GM12875 (cell line): Measurements from ENCODE around the gene MRFAP1L1.

ENCODE experiments used
- H3K4me3 ChIP-seq: one replicate; pipeline ENCODE4 v1.5.1; 2011; ENCODE audit warnings: low read depth, low read length, control low read depth
- TF ChIP-seq, protein P1 (sequence below): IDR thresholded peaks from 2 replicates; pipeline ENCODE4 v1.5.1; 2011; ENCODE audit warnings: low read depth, mild to moderate bottlenecking, control low read depth, inconsistent platforms, low read length, moderate library complexity, borderline replicate concordance; ENCODE audit not compliant: insufficient read depth

The MRFAP1L1 gene

GRCh38 chr4:6686104-6686787 is 23.4 kb downstream of the MRFAP1L1 start:
- H3K4me3 ChIP-seq = no peak overlapping the region
- TF ChIP-seq, protein P1, sequence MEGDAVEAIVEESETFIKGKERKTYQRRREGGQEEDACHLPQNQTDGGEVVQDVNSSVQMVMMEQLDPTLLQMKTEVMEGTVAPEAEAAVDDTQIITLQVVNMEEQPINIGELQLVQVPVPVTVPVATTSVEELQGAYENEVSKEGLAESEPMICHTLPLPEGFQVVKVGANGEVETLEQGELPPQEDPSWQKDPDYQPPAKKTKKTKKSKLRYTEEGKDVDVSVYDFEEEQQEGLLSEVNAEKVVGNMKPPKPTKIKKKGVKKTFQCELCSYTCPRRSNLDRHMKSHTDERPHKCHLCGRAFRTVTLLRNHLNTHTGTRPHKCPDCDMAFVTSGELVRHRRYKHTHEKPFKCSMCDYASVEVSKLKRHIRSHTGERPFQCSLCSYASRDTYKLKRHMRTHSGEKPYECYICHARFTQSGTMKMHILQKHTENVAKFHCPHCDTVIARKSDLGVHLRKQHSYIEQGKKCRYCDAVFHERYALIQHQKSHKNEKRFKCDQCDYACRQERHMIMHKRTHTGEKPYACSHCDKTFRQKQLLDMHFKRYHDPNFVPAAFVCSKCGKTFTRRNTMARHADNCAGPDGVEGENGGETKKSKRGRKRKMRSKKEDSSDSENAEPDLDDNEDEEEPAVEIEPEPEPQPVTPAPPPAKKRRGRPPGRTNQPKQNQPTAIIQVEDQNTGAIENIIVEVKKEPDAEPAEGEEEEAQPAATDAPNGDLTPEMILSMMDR = no peak

GRCh38 chr4:6684656-6685055 is 25.0 kb downstream of the MRFAP1L1 start:
- TF ChIP-seq, protein P1 = no peak
- no peak overlapping the region for H3K4me3 ChIP-seq

DNA sequence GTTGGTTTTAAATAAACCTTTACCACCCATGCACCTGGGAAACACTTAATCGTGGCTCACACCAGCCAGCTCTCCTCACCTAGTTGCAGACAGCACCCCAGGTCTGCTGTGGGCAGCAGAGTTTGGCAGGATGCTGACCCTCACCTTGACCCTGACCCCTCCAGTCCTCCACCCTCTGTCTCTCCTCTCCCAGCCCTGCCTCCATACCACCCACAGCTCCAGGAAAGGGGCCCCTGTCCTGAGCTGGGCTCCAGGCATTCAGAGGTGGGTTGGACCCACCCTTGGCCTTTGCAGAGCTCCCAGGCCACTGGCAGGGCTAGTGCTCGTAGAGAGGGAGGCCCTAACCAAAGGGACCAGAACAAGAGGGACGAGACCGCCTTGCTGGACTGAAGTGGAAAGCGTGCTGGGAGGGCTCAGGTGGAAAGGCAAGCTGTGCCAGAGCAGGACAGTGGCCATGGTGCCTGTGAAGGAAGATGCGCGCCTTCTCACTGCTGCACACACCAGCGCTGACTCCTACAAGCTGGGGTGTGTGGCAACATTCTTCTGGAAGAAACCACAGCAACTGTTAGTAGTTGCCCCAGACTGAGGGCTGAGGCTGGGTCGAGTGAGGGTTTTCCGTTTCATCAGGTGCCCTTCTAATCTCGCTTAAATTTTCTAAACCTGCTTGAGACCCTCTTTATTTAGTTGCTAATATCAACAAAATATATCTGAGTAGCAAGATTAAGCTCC is 26.6 kb downstream of the MRFAP1L1 start:
- no peak overlapping the region for H3K4me3 ChIP-seq
- TF ChIP-seq, protein P1 = no peak

- H3K4me3 ChIP-seq = no peak overlapping the region
These were observed 28.5 kb downstream of the MRFAP1L1 start for GRCh38 chr4:6681191-6681590.

DNA sequence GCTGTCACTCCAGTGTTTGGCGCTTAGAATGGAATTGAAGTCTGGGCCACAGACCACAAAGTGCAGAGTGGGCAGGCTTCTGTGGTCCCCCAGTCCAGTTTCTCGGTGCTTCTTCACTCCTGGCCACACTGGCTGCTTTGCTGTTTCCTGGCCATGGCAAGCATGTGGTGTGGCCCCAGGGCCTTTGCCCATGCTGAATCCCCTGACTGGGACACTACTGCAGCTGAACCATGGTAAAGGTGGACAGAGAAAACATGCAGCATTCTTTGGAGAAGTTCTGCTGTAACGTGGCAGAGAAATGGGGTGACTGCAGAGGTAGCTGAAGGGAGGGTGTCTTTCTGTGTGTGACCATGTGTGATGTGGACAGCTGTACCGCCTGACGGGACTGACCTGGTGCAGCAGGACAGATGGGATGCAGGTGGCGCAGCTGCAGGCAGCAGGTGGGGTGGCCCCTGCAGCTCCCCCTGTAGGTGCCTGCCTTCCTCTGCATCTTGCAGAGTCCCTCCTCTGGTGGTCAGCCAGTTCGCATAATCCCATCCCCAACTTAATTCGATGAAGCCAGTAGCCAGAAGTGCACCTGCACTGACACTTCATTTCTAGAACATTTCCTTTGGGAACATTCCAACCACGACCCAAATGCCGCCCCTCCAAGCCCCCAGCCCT is 29.2 kb downstream of the MRFAP1L1 start:
- H3K4me3 ChIP-seq = no peak overlapping the region
- TF ChIP-seq, protein P1 = peak; percentile 55

More at GRCh38 chr4:6681191-6681590, 28.5 kb downstream of the MRFAP1L1 start:
- TF ChIP-seq, protein P1 = peak; percentile 48; the same call in 1 of the 2 replicates

- H3K4me3 ChIP-seq = no peak overlapping the region
- TF ChIP-seq, protein P1 = no peak
These were observed 32.7 kb downstream of the MRFAP1L1 start for GRCh38 chr4:6676722-6677558.
